ENCODE results near the gene TBC1D26. TPM values are rescaled to one million over a fixed set of nuclear protein-coding genes. Genes with fewer than 3 reads are reported as not detected.
A peak's percentile ranks its signal among the peaks of the same experiment; 100 is the strongest.
"Not testable (repeated sequence)": the region's sequence is repeated elsewhere in the genome, so short reads cannot be mapped to it uniquely, and the experiment has no call there.

TBC1D26 gene
- 0.61 TPM in 1 of 2 replicates, not detected in the other for total RNA-seq (2014; rRNA removed; shearing (Covaris generic))

DNA sequence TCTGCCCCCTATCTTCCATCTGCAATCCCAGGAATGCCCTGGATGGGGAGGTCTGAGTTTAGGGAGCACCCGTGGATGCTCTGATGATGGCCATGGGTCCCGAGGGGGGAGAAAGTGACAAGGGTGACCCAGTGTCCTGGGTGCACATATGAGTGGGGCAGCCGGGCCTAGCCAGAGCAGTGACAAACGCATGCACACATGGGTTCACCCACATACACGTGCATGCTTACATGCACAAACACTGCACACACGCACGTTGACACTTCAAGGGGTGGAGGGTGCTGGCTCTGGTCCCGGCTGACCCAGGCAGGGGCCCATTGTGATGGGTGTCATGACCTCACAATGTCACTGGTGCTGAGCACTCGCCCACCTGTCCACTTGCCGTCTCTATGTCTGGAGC is at the start of gene TBC1D26:
Gene TBC1D26 (plus strand): TSS at position 384 of the 400 bp plus-strand sequence. CDS start 3,066 bp downstream, outside the sequence.
- in situ Hi-C loops (cut with HindIII; ENCODE audit: low sequenced_read_pairs); DNase-seq (ENCODE audit: low spot score): not testable (repeated sequence)

GRCh38 chr17:15683135-15683534 is 48.9 kb upstream of the TBC1D26 start:
- DNase-seq (ENCODE audit: low spot score); in situ Hi-C loops (cut with HindIII; ENCODE audit: low sequenced_read_pairs): not testable (repeated sequence)

DNA sequence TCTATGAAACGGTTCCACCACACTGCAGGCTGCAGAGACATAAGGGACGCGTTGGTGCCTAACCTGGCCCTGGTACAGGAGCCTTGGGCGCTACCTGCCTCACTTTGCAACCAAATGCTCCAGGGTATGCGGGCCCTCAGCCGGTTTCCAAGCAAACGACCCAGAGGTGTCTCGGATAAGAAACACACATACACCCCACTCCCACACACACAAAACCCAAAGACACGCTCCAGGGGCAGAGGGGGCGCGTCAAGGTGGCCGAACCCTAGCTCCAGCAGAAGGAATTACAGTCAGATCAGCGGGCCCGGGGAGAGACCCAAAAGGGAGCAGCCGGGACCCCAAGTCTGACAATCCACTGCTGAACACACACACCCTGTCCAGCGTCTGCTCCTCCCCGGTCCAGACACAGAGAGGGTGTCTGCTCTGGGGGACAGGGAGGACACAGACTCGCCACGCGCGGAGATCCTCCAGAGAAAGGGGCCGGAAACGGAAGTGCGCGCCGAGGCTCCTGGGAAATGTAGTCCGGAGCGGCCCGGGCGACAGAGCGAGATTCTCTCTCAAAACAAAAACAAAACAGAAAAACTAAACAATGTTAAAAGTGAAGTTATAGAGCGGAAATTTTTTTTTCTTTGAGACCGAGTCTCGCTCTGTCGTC is 48.1 kb upstream of the TBC1D26 start, which contains the start of gene TRIM16:
Gene TRIM16 (minus strand): TSS at position 488 of the 655 bp plus-strand sequence. CDS start 32,702 bp downstream, outside the sequence.
- in situ Hi-C loops (cut with HindIII; ENCODE audit: low sequenced_read_pairs) = not testable (repeated sequence)
- peak; percentile 82 for DNase-seq (ENCODE audit: low spot score)

DNA sequence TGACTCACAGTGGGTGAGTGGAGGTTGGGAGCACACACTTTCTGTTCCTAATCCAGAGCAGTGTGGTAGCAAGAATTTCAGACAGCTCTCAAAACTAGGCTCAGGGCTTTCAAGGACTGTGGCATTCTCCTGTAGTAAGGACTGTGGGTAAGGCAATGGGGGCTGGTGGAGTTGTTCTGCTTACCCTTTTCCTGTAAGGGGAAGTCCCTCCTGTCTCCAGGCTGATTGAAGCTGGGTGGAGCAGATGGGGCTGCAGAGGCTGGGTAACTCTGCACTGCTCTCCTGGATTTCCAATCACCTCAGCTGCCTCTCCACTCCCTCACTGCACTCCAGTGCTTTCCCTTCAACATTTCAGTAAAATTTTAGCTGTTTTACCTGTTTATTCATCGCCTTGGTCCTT is 44.6 kb upstream of the TBC1D26 start:
- DNase-seq (ENCODE audit: low spot score); in situ Hi-C loops (cut with HindIII; ENCODE audit: low sequenced_read_pairs): not testable (repeated sequence)

GRCh38 chr17:15698967-15699366 is 33.1 kb upstream of the TBC1D26 start:
- in situ Hi-C loops (cut with HindIII; ENCODE audit: low sequenced_read_pairs) = not testable (repeated sequence)
- DNase-seq (ENCODE audit: low spot score) = peak; percentile 32

- peak; percentile 99 for DNase-seq (ENCODE audit: low spot score)
- in situ Hi-C loops (cut with HindIII; ENCODE audit: low sequenced_read_pairs) = not testable (repeated sequence)
Measured at GRCh38 chr17:15699413-15699924, 32.6 kb upstream of the TBC1D26 start, which contains the start of gene ZNF286A. TSS of gene ZNF286A (plus strand) at chr17:15699752. CDS start at chr17:15700330, 578 bp downstream.

DNA sequence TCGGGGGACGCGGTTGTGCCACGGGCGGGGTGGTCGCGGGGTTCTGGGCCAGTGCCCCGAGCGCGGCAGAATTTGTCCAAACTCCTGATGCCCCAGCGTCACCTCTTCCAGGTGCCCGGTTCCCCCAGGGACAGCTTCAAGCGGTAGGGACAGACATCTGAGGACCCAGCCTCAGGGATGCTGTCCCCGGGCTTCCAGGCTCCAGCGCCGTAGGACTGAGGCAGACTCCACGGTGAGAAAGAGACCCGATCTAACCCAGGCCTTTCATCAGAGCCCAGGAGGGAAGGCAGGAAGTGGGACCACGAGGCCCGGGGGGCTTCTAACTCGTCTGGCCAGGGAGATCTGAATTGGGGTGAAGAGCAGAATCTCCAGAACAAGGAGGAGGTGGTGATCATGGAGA is 32.1 kb upstream of the TBC1D26 start:
- in situ Hi-C loops (cut with HindIII; ENCODE audit: low sequenced_read_pairs) = not testable (repeated sequence)
- peak; percentile 4 for DNase-seq (ENCODE audit: low spot score)

GRCh38 chr17:15704239-15704638 is 27.8 kb upstream of the TBC1D26 start:
- in situ Hi-C loops (cut with HindIII; ENCODE audit: low sequenced_read_pairs); DNase-seq (ENCODE audit: low spot score): not testable (repeated sequence)

- in situ Hi-C loops (cut with HindIII; ENCODE audit: low sequenced_read_pairs); DNase-seq (ENCODE audit: low spot score): not testable (repeated sequence)
Measured at GRCh38 chr17:15704813-15705212, 27.3 kb upstream of the TBC1D26 start.

- in situ Hi-C loops (cut with HindIII; ENCODE audit: low sequenced_read_pairs); DNase-seq (ENCODE audit: low spot score): not testable (repeated sequence)
Measured at GRCh38 chr17:15708879-15709278, 23.2 kb upstream of the TBC1D26 start.

- in situ Hi-C loops (cut with HindIII; ENCODE audit: low sequenced_read_pairs); DNase-seq (ENCODE audit: low spot score): not testable (repeated sequence)
Measured at GRCh38 chr17:15716601-15717563, 15.2 kb upstream of the TBC1D26 start.

- in situ Hi-C loops (cut with HindIII; ENCODE audit: low sequenced_read_pairs) = not testable (repeated sequence)
Measured at GRCh38 chr17:15730535-15730934, 1.5 kb upstream of the TBC1D26 start.

GRCh38 chr17:15733174-15733789 is 1.2 kb downstream of the TBC1D26 start:
- in situ Hi-C loops (cut with HindIII; ENCODE audit: low sequenced_read_pairs); DNase-seq (ENCODE audit: low spot score): not testable (repeated sequence)

More at GRCh38 chr17:15730535-15730934, 1.5 kb upstream of the TBC1D26 start:
- not testable (repeated sequence) for DNase-seq (ENCODE audit: low spot score)

DNA sequence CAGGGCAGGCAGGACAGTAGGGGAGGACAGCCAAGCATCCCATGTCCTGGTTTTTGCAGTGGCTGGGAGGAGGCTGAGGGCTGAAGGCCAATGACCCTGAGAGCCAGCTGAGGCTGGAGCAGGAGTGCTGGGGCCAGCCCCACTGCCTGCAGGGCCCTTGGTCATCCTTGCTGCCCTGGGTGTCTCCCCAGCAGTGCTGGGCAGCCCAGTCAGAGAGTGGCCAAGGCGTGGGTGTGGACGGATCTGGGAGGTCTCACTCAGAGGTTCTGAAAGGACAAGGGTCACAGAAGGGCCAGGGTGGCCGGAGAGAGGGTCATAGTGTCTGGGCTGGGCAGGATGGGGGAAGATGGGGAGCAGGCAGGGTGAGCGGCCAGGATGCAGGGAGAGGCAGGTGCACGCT is 4.5 kb downstream of the TBC1D26 start:
- DNase-seq (ENCODE audit: low spot score); in situ Hi-C loops (cut with HindIII; ENCODE audit: low sequenced_read_pairs): not testable (repeated sequence)

DNA sequence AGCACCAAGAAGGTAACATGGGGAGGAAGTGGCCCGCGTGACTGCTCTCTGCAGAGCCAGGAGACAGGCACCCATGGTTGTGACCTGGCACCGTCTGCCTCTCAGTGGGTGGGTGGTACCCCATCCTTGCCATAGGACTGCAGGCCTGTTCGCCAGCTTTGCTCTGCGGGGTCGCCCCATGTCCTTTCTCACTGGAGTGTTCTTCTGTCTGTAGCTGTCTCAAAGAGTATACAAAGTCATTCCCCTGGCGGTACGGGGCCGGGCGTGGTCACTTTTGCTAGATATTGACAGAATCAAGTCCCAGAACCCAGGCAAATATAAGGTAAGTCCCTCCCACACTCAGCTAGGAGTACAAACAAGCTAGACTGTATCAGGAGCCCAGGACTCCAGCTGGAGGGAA is 6.0 kb downstream of the TBC1D26 start:
- no peak for DNase-seq (ENCODE audit: low spot score)
- in situ Hi-C loops (cut with HindIII; ENCODE audit: low sequenced_read_pairs) = no loop called here

GRCh38 chr17:15739259-15739658 is 7.2 kb downstream of the TBC1D26 start:
- DNase-seq (ENCODE audit: low spot score); in situ Hi-C loops (cut with HindIII; ENCODE audit: low sequenced_read_pairs): not testable (repeated sequence)

DNA sequence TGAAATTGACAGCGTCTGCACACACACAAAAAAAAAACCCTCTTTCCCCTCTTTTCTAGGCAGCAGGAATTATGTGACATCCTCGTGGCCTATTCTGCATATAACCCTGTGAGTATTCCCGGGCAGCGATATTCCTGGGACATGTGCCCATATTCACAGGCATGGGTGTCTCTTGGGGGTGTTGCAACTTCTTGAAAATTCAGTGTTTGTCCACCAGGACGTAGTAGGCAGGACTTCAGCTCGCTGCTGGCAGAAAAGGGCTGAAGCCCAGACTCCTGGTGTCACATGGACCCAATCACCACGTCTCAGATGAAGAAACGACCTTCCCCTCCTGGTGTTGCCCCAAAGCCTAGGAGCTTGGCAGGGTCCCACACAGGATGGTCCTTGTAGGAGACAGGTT is 8.0 kb downstream of the TBC1D26 start:
- in situ Hi-C loops (cut with HindIII; ENCODE audit: low sequenced_read_pairs) = not testable (repeated sequence)

GRCh38 chr17:15740570-15741120 is 8.6 kb downstream of the TBC1D26 start:
- DNase-seq (ENCODE audit: low spot score) = no peak
- in situ Hi-C loops (cut with HindIII; ENCODE audit: low sequenced_read_pairs) = no loop called here

More for the DNA sequence above, 8.0 kb downstream of the TBC1D26 start:
- DNase-seq (ENCODE audit: low spot score) = not testable (repeated sequence)
